Lower leg skin (tissue), 4 donors: Measurements from ENCODE around the gene AP2S1. TPM values are rescaled to one million over a fixed set of nuclear protein-coding genes. Genes with fewer than 3 reads are reported as not detected.
"Not testable (repeated sequence)": the region's sequence is repeated elsewhere in the genome, so short reads cannot be mapped to it uniquely, and the experiment has no call there.

Experiments used
- DNase-seq, 2 donors: peaks; one replicate each; pipeline ENCODE4 v3.0.0-alpha.2; 2019; ENCODE audit warnings: low spot score in 2 of 2
- H3K4me3 ChIP-seq: fragments of 200-600 bp; sonication (generic); 2 replicates; pipeline ENCODE4 v1.5.1; 2017; ENCODE audit warnings: mild to moderate bottlenecking, low read depth; ENCODE audit not compliant: poor library complexity, severe bottlenecking
- POLR2A ChIP-seq, 2 donors: fragments of 450-650 bp; IDR thresholded peaks; one replicate each; pipeline ENCODE4 v1.6.1; 2016 to 2017; ENCODE audit warnings: antibody characterized with exemption in 2 of 2, mild to moderate bottlenecking in 1 of 2, moderate library complexity in 1 of 2
- WGBS, 2 donors: methylation state at CpG; one replicate each; pipeline ENCODE4 v1.1.5; 2018; 5-methylcytosine and 5-hydroxymethylcytosine counted together
- intact Hi-C: fragments of 100-400 bp; cut with DNase I; formaldehyde crosslinking; loops from one replicate; pipeline ENCODE4 v1.15.0; 2023; ENCODE audit warnings: low total_unique reads
- total RNA-seq, 4 donors: library from RNA; depleted of rRNA; stranded (reverse); fragments of >200 nt; gene quantifications; one replicate each; pipeline ENCODE4 v1.1.0, GENCODE V29; 2016
- TF ChIP-seq, protein P1 (sequence below), 3 donors: fragments of 450-650 bp; IDR thresholded peaks; one replicate each; pipeline ENCODE4 v1.5.1; 2016; ENCODE audit warnings: antibody characterized with exemption in 3 of 3, mild to moderate bottlenecking in 3 of 3, moderate library complexity in 2 of 3

AP2S1 gene
- total RNA-seq, 4 donors from 2014 or later = 88.9 to 132 (median 114) TPM

GRCh38 chr19:46809534-46810272 lies 40.9 kb downstream of the AP2S1 start:
- WGBS, 2 donors = 92 to 93% methylated on average over 13 of the region's 13 CpGs
- intact Hi-C loops = no loop called here

DNA sequence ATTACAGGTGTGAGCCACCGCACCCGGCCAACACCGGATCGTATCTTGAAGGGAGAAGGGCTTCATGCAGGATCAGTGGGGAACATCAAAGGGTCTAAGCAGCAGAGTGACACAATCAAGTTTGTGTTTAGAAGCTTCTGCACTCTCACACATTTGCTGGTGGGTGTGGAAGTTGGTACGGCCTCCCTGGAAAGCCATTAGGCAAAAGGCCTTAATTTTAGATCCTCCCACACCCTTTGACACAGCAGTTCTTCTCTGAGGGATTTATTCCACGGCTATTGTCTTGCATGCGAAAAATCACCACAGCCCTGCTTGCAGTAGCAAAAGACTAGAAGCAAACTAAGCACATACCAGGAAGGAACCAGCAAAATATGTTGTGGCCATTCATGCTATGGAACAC lies 44.0 kb downstream of the AP2S1 start:
- WGBS, 2 donors = 78 to 83% methylated on average over 7 of the region's 7 CpGs
- intact Hi-C loops = no loop called here
- H3K4me3 ChIP-seq = no peak overlapping the region
- DNase-seq = no peak
- TF ChIP-seq POLR2A (IDR thresholded peaks at IDR 0.05) = no peak
- TF ChIP-seq, protein P1, sequence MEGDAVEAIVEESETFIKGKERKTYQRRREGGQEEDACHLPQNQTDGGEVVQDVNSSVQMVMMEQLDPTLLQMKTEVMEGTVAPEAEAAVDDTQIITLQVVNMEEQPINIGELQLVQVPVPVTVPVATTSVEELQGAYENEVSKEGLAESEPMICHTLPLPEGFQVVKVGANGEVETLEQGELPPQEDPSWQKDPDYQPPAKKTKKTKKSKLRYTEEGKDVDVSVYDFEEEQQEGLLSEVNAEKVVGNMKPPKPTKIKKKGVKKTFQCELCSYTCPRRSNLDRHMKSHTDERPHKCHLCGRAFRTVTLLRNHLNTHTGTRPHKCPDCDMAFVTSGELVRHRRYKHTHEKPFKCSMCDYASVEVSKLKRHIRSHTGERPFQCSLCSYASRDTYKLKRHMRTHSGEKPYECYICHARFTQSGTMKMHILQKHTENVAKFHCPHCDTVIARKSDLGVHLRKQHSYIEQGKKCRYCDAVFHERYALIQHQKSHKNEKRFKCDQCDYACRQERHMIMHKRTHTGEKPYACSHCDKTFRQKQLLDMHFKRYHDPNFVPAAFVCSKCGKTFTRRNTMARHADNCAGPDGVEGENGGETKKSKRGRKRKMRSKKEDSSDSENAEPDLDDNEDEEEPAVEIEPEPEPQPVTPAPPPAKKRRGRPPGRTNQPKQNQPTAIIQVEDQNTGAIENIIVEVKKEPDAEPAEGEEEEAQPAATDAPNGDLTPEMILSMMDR (IDR thresholded peaks at IDR 0.05) = no peak

More at GRCh38 chr19:46809534-46810272, 40.9 kb downstream of the AP2S1 start:
- H3K4me3 ChIP-seq = no peak overlapping the region
- TF ChIP-seq, protein P1 (IDR thresholded peaks at IDR 0.05) = no peak
- no peak for TF ChIP-seq POLR2A (IDR thresholded peaks at IDR 0.05)
- DNase-seq = no peak

GRCh38 chr19:46804432-46804831 lies 46.2 kb downstream of the AP2S1 start:
- H3K4me3 ChIP-seq, intact Hi-C loops, DNase-seq: not testable (repeated sequence)
- 91 to 93% methylated on average over 4 of the region's 4 CpGs for WGBS, 2 donors

DNA sequence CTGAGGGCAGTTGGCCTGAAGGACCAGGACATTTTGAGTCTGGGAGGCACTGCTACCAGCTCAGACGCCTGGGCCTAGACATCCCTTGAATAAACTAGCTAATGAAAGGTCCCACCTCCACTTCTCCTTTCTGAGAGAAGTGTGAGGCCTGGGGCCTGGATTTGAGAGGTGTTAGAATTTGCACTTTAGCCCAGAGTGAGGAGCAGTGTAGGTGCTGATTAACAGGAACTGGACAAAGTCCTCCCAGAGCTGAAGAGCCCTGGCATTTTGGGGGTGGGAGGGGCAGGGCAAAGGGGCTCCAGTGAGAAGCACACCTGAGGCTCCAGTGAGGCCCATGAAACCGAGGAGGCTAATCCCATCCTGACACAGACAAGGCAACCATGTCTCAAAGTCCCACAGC lies 47.1 kb downstream of the AP2S1 start:
- 82 to 89% methylated on average over 2 of the region's 2 CpGs for WGBS, 2 donors
- H3K4me3 ChIP-seq = no peak overlapping the region
- intact Hi-C loops = no loop called here
- DNase-seq = no peak
- TF ChIP-seq, protein P1 (IDR thresholded peaks at IDR 0.05) = no peak
- TF ChIP-seq POLR2A (IDR thresholded peaks at IDR 0.05) = no peak

DNA sequence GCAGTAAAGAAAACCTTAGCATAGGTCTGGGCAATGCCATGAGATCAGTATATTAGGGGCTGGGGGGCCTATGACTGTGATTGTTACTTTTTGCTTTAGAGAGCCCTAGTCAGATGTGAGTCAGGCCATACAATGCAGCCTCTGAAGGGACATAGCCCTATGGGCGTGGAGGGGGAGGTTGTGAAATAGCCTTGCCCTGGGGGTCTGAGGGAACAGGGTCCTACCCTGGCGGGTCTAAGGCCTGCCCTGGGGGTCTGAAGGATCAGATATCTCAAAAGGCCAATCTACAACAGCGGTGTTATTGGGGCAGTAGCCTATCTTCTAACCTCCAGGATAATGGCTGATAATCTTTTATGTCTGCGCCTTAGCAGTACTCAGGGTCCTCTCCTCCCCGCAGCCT lies 48.5 kb downstream of the AP2S1 start:
- DNase-seq = no peak
- 94 to 97% methylated on average over 5 of the region's 5 CpGs for WGBS, 2 donors
- H3K4me3 ChIP-seq = no peak overlapping the region
- intact Hi-C loops = no loop called here
- no peak for TF ChIP-seq POLR2A (IDR thresholded peaks at IDR 0.05)
- TF ChIP-seq, protein P1 (IDR thresholded peaks at IDR 0.05) = no peak

GRCh38 chr19:46798713-46799112 lies 51.9 kb downstream of the AP2S1 start:
- intact Hi-C loops = no loop called here
- 98 to 99% methylated on average over 2 of the region's 2 CpGs for WGBS, 2 donors
- H3K4me3 ChIP-seq = no peak overlapping the region
- DNase-seq = no peak
- TF ChIP-seq POLR2A (IDR thresholded peaks at IDR 0.05) = no peak
- TF ChIP-seq, protein P1 (IDR thresholded peaks at IDR 0.05) = no peak
